PC-9 (cell line): Measurements from ENCODE around the gene IST1. TPM values are rescaled to one million over a fixed set of nuclear protein-coding genes. Genes with fewer than 3 reads are reported as not detected.

Experiments used
- BruUV-seq: library from RNA; stranded (reverse); fragments of 400-500 nt; replicated peaks from 2 replicates; lab custom pipeline; 2021; lab: Mats Ljungman, UMichigan
- CTCF ChIA-PET: fragments of 300-600 bp; sonication (Branson Sonifier 250); formaldehyde crosslinking; loops from one replicate; lab custom pipeline; 2022; ENCODE audit warnings: antibody characterized with exemption; lab: Charles Lee
- POLR2A ChIA-PET: fragments of 300-600 bp; sonication (Branson Sonifier 250); formaldehyde crosslinking; loops from one replicate; lab custom pipeline; 2022; ENCODE audit warnings: antibody characterized with exemption; ENCODE audit not compliant: unreplicated experiment; lab: Charles Lee
- DNase-seq, 2 experiments: peaks; one replicate each; pipeline versions ENCODE4 v3.0.0 to v3.0.0-alpha.2; 2015 to 2022; ENCODE audit warnings: mixed read lengths in 1 of 2
- H2AFZ ChIP-seq: fragments of 200-600 bp; sonication (generic); 2 replicates; pipeline ENCODE4 v1.8.1; 2017; ENCODE audit warnings: antibody characterized with exemption
- H3F3A ChIP-seq: fragments of 200-600 bp; sonication (generic); 2 replicates; pipeline ENCODE4 v1.8.1; 2017; ENCODE audit warnings: antibody characterized with exemption, mild to moderate bottlenecking, low read depth; ENCODE audit not compliant: insufficient read depth
- H3K27ac ChIP-seq: fragments of 200-600 bp; sonication (generic); 2 replicates; pipeline ENCODE4 v1.6.1; 2016; ENCODE audit warnings: mixed run types
- H3K27me3 ChIP-seq: fragments of 200-600 bp; sonication (generic); 2 replicates; pipeline ENCODE4 v1.6.1; 2016; ENCODE audit warnings: low read depth, mixed run types; ENCODE audit not compliant: insufficient read depth
- H3K36me3 ChIP-seq: fragments of 200-600 bp; sonication (generic); 2 replicates; pipeline ENCODE4 v1.6.1; 2016; ENCODE audit warnings: low read depth, mixed run types
- H3K4me1 ChIP-seq: fragments of 200-600 bp; sonication (generic); replicated peaks from 2 replicates; pipeline ENCODE4 v1.6.1; 2016; ENCODE audit warnings: mixed run types; ENCODE audit not compliant: insufficient read depth
- H3K4me2 ChIP-seq: fragments of 200-600 bp; sonication (generic); 2 replicates; pipeline ENCODE4 v1.6.1; 2017; ENCODE audit warnings: mixed run types
- H3K4me3 ChIP-seq: fragments of 200-600 bp; sonication (generic); 2 replicates; pipeline ENCODE4 v1.6.1; 2016; ENCODE audit warnings: mixed run types
- H3K79me2 ChIP-seq: fragments of 200-600 bp; sonication (generic); 2 replicates; pipeline ENCODE4 v1.6.1; 2017; ENCODE audit warnings: low read depth, mixed run types
- H3K9me2 ChIP-seq: fragments of 200-600 bp; sonication (generic); 2 replicates; pipeline ENCODE4 v1.8.1; 2017; ENCODE audit warnings: mild to moderate bottlenecking; ENCODE audit not compliant: insufficient read depth
- H3K9me3 ChIP-seq: fragments of 200-600 bp; sonication (generic); 2 replicates; pipeline ENCODE4 v1.8.1; 2016; ENCODE audit warnings: low read depth; ENCODE audit not compliant: insufficient read depth
- H4K20me1 ChIP-seq: fragments of 200-600 bp; sonication (generic); 2 replicates; pipeline ENCODE4 v1.8.1; 2017; ENCODE audit not compliant: insufficient read depth
- EZH2 ChIP-seq: fragments of 200-600 bp; sonication (generic); IDR thresholded peaks from 2 replicates; pipeline ENCODE4 v1.8.0; 2017; ENCODE audit warnings: antibody characterized with exemption, low read depth
- intact Hi-C: fragments of 100-400 bp; cut with micrococcal nuclease; formaldehyde crosslinking; loops from one replicate; pipeline ENCODE4 v1.10.0; 2022; ENCODE audit not compliant: unreplicated experiment
- total RNA-seq: library from RNA; stranded (reverse); gene quantifications from 2 replicates; pipeline ENCODE4 v1.2.3, GENCODE V29; 2021
- TF ChIP-seq, protein P1 (sequence below): fragments of 200-600 bp; sonication (generic); conservative IDR thresholded peaks from 2 replicates; pipeline ENCODE4 v1.6.1; 2017; ENCODE audit warnings: mixed run types, antibody characterized with exemption, mild to moderate bottlenecking, moderate library complexity

IST1 gene
- total RNA-seq, 1 experiment from 2014 or later, result 177 TPM

GRCh38 chr16:71972356-71972755 is 77.0 kb downstream of the IST1 start:
- no peaks in the 10 kb centered on the region for H3K79me2 ChIP-seq
- intact Hi-C loops, result no loop called here
- TF ChIP-seq, protein P1, sequence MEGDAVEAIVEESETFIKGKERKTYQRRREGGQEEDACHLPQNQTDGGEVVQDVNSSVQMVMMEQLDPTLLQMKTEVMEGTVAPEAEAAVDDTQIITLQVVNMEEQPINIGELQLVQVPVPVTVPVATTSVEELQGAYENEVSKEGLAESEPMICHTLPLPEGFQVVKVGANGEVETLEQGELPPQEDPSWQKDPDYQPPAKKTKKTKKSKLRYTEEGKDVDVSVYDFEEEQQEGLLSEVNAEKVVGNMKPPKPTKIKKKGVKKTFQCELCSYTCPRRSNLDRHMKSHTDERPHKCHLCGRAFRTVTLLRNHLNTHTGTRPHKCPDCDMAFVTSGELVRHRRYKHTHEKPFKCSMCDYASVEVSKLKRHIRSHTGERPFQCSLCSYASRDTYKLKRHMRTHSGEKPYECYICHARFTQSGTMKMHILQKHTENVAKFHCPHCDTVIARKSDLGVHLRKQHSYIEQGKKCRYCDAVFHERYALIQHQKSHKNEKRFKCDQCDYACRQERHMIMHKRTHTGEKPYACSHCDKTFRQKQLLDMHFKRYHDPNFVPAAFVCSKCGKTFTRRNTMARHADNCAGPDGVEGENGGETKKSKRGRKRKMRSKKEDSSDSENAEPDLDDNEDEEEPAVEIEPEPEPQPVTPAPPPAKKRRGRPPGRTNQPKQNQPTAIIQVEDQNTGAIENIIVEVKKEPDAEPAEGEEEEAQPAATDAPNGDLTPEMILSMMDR, result no peak
- TF ChIP-seq EZH2, result no peak
- no peaks in the 10 kb centered on the region for H3F3A ChIP-seq
- H3K27ac ChIP-seq, result no peak overlapping the region
- no peaks in the 10 kb centered on the region for H4K20me1 ChIP-seq
- no peaks in the 10 kb centered on the region for H3K4me1 ChIP-seq
- CTCF ChIA-PET, result no interaction called here
- no peaks in the 10 kb centered on the region for H3K9me2 ChIP-seq
- BruUV-seq, result no TSS peak
- H3K27me3 ChIP-seq, result no peaks in the 10 kb centered on the region
- POLR2A ChIA-PET, result no interaction called here
- no peak overlapping the region for H3K4me2 ChIP-seq
- H2AFZ ChIP-seq, result no peak overlapping the region
- no peak for DNase-seq
- H3K4me3 ChIP-seq, result no peak overlapping the region
- H3K36me3 ChIP-seq, result no peaks in the 10 kb centered on the region
- no peaks in the 10 kb centered on the region for H3K9me3 ChIP-seq

- no peaks in the 10 kb centered on the region for H3F3A ChIP-seq
- POLR2A ChIA-PET, result no interaction called here
- BruUV-seq, result no TSS peak
- H2AFZ ChIP-seq, result no peak overlapping the region
- no peaks in the 10 kb centered on the region for H3K79me2 ChIP-seq
- H3K27ac ChIP-seq, result no peak overlapping the region
- H3K4me1 ChIP-seq, result no peaks in the 10 kb centered on the region
- CTCF ChIA-PET, result no interaction called here
- no peak overlapping the region for H3K4me2 ChIP-seq
- no peaks in the 10 kb centered on the region for H3K9me3 ChIP-seq
- H3K36me3 ChIP-seq, result no peaks in the 10 kb centered on the region
- intact Hi-C loops, result no loop called here
- TF ChIP-seq, protein P1, result no peak
- no peak for TF ChIP-seq EZH2
- no peak for DNase-seq
- no peaks in the 10 kb centered on the region for H4K20me1 ChIP-seq
- H3K4me3 ChIP-seq, result no peak overlapping the region
- no peaks in the 10 kb centered on the region for H3K27me3 ChIP-seq
- H3K9me2 ChIP-seq, result no peaks in the 10 kb centered on the region
Measured at GRCh38 chr16:71973001-71973400, 77.7 kb downstream of the IST1 start.

- H3K79me2 ChIP-seq, result no peaks in the 10 kb centered on the region
- no peak overlapping the region for H3K4me3 ChIP-seq
- no peaks in the 10 kb centered on the region for H3K27me3 ChIP-seq
- intact Hi-C loops, result no loop called here
- no peak overlapping the region for H2AFZ ChIP-seq
- CTCF ChIA-PET, result no interaction called here
- H3K27ac ChIP-seq, result no peak overlapping the region
- TF ChIP-seq, protein P1, result no peak
- TF ChIP-seq EZH2, result no peak
- no peaks in the 10 kb centered on the region for H3F3A ChIP-seq
- H3K4me1 ChIP-seq, result no peaks in the 10 kb centered on the region
- BruUV-seq, result no TSS peak
- no peaks in the 10 kb centered on the region for H4K20me1 ChIP-seq
- no peaks in the 10 kb centered on the region for H3K9me3 ChIP-seq
- POLR2A ChIA-PET, result no interaction called here
- H3K9me2 ChIP-seq, result no peaks in the 10 kb centered on the region
- no peaks in the 10 kb centered on the region for H3K36me3 ChIP-seq
- no peak overlapping the region for H3K4me2 ChIP-seq
- DNase-seq, result no peak
Measured at GRCh38 chr16:71974068-71974818, 78.9 kb downstream of the IST1 start.

Other genes with a start within 250 kb of the IST1 start
- gene PHLPP2, start 170.8 kb upstream of the IST1 start, total RNA-seq, result 5.1 and 5.5 TPM in 2 replicates
- 60.1 and 72.5 TPM in 2 replicates for gene AP1G1, start 86.7 kb upstream of the IST1 start, total RNA-seq
- 18.2 and 25.3 TPM in 2 replicates for gene ATXN1L, start 49.6 kb upstream of the IST1 start, total RNA-seq
- 5.9 TPM in 2 replicates for gene ZNF821, start 11.3 kb upstream of the IST1 start, total RNA-seq
- not detected in 2 replicates for gene PKD1L3, start 104.9 kb downstream of the IST1 start, total RNA-seq
- 10.6 and 12.1 TPM in 2 replicates for gene DHODH, start 113.2 kb downstream of the IST1 start, total RNA-seq
- not detected in 2 replicates for gene HP, start 159.0 kb downstream of the IST1 start, total RNA-seq
- gene HPR, start 167.7 kb downstream of the IST1 start, total RNA-seq, result not detected in 2 replicates
- 11.9 and 12.2 TPM in 2 replicates for gene TXNL4B, start 198.1 kb downstream of the IST1 start, total RNA-seq
- 58.9 and 71.1 TPM in 2 replicates for gene DHX38, start 198.3 kb downstream of the IST1 start, total RNA-seq